Renal pelvis (tissue), 4 donors: Measurements from ENCODE around the gene SARNP. TPM values are rescaled to one million over a fixed set of nuclear protein-coding genes. Genes with fewer than 3 reads are reported as not detected.

ENCODE experiments used
- DNase-seq: peaks from one replicate; pipeline ENCODE4 v3.0.0-alpha.2; 2013
- polyA plus RNA-seq, 3 donors: library from polyadenylated mRNA; unstranded; fragments of 120-200 nt; gene quantifications; one replicate each; pipeline ENCODE4 v1.2.1, GENCODE V29; 2013; ENCODE audit not compliant: insufficient read length in 3 of 3

SARNP gene
- polyA plus RNA-seq, 3 donors: 105 to 132 (median 112) TPM

DNA sequence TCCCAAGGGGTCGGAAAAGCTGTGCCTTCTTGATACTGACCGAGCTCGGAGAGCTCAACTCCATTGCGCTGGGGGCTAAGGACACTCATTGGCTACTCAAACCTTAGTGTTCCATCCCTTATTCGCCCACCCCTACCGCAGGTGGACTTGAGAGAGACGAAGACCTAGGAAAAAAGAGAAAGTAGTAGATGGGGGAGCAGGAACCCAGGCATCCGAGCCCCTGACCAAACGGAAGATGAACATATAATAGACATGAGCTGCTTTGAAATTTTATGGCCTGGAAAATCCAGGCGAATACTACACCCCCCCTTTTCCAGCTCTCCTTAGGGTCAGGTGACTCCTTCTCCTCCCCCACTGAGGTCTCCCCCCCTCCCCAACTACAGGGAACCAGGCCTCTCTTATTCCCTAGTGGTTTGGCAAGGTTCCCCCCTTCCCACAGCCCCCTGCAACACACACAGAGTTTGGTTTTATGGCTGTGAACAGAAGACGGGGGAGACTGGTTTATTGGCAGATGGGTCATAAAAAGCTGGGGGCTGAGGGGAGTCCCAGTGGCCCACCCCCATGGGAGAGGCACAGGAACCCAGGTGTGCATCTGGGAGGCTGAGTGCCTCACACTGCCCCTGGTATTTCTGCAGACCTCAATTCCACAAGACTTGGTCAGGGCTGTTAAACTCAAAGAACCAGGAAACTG, 73.0 kb downstream of the SARNP start:
- DNase-seq: no peak

DNA sequence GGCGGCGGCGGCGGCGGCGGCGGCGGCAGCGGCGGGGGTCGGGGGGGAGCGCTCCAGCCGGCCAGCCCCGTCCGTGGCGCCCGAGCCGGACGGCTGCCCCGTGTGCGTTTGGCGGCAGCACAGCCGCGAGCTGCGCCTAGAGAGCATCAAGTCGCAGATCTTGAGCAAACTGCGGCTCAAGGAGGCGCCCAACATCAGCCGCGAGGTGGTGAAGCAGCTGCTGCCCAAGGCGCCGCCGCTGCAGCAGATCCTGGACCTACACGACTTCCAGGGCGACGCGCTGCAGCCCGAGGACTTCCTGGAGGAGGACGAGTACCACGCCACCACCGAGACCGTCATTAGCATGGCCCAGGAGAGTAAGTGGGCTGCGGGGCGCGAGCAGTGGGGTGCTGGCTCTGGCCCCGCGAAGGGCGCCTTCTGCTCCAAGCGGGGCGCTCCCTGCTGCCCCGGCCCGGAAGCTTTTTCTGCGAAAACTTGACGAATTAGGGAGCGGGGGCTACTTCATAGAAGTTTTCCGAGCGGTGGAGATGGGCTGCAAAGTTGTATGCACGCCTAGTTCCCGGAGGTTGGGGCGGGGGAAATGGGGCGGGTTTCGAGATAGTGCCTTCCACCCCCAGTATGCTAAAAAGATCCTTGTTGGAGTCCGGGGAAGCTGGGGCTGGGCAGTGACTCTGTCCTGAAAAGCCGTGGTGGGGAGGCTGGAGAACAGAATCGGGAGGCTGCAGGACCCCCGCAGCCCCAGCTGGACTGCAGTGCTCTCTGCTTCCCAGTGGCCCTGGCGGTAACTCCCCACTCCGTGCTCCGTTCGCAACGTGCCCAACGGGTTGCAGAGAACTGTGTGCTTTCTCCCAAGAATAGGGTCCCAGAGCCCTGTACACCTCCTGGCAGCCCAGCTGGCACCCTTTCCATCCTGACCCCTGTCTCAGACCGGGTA, 73.9 kb downstream of the SARNP start:
- no peak for DNase-seq

DNA sequence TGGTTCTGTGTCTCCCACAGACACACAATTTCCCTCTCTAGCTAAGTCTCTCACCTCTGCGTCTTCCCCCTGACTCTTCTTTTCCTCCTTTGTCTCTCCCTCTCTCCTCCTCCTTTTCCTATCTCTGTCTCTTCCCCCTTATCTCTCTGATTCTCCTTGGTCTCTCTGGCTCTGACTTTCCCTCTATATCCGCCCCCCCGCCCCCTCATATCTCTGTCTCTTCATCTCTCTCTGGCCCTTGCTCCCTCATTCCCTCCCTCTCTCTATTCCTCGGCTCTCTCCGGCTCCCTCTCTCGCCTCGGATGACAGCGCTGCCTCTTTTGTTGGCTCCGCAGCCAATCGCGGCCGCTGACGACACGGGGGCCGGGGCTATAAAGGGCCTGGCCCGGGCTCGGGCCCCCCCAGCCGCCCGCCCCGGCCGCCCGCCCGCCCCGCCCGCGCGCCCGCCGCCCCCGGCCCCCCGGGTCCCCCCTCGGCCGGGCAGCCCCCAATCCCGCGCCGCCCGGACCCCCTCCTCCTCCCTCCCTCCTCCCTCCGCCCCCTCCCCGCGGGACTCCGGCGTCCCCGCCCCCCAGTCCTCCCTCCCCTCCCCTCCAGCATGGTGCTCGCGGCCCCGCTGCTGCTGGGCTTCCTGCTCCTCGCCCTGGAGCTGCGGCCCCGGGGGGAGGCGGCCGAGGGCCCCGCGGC, 74.7 kb downstream of the SARNP start, which contains the start of gene GDF11:
Gene GDF11, plus strand, starts transcription at position 404 of the 687 bp plus-strand sequence. Its CDS starts 195 bp downstream, at position 599.
- peak; percentile 87 for DNase-seq

DNA sequence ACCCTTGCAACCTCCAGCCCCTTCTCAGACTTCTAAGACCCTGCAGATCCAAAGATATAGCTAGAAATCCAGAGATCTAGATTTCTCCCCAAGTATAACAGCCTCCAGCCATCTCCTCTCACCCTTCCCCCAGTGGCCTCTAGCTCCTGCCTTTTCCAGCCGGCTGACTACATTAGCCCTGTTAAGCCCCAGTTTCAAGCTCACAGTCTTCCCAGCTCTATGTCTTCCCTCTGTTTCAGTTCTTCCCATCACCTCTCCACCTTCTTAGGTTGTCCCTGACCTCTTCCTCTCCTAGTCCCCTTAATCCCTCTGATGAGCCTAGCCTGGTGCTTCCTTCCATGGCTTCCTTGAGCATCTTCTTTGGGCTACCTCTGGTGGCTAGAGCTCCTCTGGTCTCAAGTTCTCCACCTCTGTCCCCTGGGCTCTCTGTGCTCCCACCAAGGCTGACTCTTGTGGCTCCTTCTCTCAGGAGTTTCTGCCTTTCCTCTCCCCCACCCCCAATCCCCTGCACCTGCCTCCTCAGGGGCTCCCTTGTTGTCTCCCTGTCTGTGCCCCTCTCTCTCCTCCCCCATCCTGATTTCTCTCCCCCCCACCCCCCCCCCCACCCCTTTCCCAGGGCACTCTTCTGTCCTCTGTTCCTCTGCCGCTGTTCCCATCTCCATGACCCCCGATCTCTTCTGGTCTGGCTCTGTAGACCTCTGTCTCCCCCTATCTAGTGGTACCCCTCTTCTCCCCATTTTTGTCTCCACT, 75.4 kb downstream of the SARNP start:
- DNase-seq: no peak

DNA sequence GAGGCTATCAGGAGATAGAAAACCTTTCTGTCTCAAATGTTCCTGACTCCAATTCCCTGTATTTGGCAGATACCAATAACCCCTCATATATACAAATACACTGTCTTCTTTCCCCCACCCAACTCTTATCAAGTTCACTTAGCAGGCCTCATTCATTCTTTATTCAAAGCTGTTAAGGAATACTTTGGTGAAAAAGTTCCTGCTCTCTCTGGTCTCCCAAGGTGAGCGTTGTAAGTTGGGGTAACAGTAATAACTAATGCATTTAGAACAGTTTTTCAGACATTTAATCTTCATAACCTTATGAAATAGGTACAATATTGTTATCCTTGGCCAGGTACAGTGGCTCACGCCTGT, 78.5 kb downstream of the SARNP start:
- no peak for DNase-seq

DNA sequence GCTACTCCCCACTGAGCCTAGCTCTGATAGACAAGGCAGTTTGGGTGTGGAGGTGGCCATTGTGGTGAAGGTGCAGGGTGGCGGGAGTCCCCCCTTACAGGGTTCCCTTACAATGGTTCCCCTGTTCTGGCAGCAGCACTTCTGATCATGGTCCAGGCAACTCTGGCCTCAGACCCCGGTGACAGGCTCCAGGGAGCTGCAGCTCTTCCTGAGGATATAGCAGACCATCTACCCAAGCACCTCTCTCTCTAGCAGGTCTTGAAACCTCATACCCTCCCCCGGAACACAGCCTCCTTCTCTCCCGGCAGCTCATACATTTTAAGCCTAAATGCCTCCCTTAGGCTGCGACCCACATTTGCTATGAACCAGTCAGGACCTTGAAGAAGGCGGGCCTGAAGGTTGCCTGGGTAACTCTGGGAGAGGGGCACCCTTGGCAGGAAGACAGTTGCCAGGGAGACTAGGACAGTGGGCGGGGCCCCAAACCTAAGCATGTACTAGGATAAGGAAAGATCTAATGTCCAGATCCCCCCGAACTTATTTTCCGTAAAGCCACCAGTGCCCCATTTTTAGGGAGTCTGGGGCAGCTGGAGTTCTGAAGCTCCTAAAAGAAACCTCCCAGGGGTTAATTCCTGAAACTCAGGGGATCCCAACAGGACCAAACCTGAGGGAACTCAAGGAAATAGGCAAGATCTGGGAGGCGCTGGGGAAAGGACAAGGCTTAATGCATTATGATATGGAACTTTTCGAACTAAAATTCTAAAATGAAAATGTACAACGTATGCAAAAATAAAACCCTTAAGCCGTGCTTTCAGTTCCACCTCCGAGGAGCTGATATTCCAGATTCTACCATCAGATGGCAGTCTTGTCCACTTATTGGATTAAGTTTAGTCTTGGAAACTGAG, 79.2 kb downstream of the SARNP start:
- DNase-seq: peak; percentile 92

DNA sequence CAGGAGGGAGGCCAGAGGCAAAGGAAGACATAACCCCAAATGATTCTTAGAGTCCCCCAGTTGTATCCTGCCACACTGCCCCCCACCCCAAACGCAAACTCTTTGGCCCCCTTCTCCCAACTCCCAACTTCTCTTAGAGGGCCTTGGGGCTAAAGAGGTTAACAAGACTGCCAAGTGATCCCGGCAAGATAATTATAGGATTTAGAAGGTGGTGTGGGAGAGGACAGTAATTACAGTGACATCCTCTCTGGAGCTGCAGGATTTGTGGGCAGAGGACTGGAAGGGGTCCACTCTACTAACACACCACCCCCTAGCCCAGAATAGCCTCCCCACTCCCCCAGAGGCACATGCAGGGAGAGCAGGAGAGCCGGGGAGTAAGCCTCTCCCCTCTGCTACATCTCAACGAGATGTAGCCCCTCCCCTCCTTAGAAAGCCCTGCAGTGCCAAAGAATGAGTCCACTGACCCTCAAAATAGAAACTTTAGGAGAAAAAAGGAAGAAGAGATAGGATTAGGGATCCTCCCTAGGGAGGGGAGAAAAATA, 79.9 kb downstream of the SARNP start:
- no peak for DNase-seq

DNA sequence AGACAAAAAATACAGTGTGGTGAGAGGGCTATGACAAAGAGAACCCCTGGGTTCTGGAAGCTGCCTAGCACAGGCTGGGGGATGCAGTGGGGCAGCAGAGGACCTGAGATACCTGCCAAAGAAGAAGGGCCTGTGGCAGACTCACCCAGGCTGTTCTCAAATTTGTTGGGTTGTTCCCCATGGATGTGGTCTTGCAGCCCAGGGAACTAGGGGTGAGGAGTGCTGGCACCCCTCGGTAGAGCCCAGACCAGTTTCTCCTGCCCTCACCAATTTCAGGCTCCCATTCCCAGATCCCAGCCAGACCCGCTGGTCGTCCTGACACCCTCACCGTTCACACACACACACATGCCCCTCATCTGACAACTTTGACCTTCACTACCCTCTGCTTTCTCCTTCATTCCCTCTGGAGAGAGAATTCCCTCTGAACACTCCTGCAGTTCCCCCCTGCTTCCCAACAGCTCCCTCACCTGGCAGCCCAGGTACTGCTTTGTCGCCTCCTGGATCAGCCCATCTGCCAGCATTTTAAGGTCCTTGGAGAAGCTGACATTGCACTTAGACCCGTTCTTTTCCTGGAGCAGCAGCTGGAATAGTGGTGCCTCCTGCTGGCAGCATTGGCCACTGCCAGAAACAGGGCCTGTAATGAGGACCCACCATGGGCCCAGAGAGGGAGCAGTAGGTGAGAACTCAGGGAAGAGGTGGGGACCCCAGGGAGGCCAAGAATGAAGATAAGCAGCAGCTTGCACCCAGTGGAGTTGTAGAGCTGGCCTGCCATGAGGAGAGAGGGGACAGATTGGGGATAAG, 80.5 kb downstream of the SARNP start:
- DNase-seq: no peak

DNA sequence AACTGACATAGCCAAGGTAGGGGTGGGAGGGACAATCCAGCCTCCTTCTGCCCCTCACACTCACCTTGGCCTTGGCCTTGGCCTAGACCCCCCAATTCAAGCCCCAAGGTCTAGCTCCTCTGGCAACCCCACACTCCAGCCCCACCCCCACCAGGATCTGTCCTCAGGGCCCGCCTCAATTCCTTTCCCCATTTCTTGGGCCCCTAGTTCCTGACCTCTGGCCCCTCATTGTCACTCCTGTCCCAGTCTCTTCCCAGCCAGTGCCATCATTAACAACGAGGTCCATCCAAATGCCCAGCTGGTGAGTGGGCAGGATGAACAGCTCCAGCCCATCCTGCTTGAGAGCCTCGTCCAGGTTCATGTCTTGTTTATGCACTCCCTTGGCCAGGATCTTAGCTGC, 81.4 kb downstream of the SARNP start:
- no peak for DNase-seq

DNA sequence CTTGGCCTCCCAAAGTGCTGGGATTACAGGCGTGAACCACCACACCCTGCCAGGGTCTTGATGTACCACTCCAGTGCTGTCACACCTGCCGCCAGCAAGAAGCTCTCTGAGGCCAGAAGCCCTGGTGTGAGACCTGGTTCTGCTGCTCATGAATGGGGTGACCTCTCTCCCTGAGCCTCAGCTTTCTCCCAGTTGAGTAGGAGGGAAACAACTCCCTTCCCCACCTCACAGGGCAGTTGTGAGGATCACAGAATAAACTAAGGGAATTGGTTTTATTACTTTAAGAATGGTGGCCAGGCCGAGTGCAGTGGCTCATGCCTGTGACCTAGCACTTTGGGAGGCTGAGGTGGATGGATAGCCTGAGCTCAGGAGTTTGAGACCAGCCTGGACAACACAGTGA, 82.9 kb downstream of the SARNP start:
- no peak for DNase-seq

DNA sequence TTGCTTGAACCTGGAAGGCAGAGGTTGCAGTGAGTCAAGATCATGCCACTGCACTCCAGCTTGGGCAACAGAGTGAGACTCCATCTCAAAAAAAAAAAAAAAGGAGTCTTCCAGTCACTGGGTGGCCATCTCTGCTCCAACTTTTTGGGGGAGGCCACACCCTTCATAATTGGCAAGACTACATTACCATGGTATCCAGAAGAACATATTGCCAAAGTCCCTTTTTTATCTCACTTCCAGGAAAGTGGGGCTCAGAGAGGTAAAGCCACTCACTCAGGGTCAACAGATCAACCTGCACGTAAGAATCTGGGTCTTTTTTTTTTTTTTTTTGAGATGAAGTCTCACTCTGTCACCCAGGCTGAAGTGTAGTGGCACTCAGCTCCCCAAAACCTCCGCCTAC, 83.7 kb downstream of the SARNP start:
- DNase-seq: no peak

DNA sequence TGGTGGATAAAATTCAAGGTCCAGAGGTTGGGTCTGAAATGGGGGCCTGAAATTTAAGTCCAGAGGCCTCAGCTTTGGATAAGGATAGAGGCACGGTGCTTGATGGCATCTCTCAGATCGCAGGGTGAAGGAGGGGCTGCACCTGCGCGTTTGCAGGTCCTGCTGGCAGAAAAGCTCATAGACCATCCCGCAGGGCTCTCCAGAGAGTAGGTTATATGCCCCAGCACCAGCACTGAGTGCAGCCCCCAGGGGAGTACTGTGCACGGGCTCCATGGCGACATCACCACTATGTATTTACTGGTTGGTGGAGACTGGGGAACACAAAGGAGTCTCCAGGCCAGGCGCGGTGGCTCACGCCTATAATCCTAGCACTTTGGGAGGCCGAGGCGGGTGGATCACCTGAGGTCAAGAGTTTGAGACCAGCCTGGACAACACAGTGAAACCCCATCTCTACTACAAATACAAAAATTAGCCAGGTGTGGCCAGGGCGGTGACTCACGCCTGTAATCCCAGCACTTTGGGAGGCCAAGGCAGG, 84.4 kb downstream of the SARNP start:
- no peak for DNase-seq

DNA sequence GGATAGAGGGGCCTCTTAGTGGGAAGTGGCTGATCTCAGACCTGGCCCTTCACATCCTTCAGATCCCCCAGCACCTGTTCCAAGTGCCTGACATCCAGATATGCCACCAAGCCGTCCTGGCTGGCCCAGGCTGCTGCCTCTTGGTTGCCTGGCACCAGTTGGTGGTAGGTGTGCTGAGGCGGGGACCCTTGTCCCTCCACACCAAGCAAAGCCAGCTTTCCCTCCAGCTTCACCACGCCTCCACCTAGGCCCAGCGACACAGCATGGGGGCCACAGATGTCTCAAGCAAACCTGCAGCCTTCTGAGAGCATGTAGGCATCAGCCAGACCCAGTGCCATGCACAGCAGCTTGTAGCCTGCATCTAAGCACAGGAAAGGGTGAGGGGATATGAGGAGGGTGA, 85.2 kb downstream of the SARNP start:
- no peak for DNase-seq

DNA sequence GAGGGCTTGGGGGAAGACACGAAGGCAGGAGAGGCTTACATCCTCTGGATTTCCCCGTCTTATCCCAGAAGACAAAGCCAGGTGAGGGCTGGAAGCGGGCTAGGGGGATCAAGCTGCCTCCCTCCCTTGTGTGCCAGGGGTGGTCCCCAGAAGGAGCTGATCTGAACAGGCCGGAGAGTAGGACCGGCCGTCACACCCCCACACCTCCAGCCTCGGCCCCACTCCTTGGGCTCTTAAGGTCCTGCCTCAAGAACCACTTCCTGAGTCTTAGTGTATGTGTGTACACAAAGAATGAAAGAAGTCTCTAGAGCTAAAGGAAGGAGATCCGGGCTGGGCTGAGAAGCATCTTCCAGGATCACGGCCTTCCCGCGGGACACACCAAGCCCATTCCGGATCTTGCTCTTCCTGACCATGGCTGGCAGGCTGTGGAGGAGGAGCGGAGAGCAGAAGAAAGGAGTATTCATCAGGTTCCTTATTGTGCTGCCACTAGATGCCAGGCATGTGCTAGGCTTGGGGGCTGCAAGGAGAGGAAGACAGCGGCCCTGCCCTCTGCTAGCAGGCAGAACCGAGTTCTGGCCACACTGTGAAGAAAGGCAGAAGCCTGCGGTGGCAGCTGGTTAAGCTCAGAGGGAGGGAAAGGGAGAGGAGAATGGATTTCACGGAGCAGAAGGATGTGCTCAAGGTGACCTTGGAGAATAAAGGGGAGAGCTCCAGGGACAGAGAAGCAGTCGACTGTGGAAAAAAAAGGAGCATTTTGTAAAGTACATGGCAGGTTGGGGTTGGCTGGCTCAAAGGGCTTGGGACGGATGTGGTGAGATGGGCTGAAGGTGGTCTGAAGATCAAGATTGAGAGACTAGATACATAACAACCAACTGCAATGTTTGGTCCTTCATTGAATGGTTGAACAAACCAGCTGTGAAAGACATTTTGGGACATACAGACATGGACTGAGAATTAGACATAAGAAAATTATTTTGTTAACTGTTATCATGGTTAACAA, 87.4 kb downstream of the SARNP start:
- DNase-seq: no peak

DNA sequence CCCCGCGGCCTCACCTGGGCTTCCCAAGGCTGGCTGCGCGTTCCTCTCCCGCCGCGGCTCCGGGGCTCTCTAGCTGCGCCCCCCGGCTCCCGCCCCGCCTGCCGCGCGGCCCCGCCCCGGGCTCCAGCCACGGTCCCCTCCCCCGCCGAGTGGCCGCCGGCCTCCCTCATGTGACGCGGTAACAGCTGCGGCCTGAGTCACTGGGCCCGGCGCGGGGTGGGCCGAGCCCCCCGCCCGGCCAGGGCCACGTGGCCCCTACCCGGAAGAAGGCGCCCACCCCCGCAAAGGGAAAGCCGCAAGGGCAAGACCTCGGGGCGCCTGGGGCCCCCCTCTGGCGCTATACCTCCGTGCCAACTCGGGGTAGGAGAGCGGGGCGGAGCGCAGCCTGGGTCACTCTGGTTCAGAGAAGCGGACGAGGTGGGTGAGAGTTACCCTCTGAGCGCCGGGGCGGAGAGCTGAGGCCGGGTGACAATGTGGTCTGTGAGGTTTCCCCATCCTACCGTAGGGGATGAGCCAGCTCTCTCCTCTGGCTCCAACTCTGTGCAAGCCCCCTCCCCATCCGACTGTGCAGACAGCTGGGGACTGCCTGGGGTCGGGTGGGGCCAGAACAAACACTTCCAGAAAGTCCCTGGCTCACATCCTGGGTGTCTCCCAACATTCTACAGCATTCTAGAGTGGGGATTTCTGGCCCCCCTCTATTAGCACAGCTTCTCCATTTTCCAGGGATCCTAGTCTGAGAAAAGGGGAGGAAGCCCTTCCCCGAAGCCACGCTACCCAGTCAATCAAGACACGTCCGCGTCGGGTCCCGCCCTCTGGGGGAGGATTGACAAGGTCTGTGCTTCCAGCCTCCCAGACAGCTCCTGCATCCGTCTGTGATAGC, 88.3 kb downstream of the SARNP start, which contains the start of gene CD63:
Gene CD63, minus strand, starts transcription at position 71 of the 880 bp plus-strand sequence. CDS start 668 bp downstream, outside the sequence.
- peak; percentile 92 for DNase-seq

DNA sequence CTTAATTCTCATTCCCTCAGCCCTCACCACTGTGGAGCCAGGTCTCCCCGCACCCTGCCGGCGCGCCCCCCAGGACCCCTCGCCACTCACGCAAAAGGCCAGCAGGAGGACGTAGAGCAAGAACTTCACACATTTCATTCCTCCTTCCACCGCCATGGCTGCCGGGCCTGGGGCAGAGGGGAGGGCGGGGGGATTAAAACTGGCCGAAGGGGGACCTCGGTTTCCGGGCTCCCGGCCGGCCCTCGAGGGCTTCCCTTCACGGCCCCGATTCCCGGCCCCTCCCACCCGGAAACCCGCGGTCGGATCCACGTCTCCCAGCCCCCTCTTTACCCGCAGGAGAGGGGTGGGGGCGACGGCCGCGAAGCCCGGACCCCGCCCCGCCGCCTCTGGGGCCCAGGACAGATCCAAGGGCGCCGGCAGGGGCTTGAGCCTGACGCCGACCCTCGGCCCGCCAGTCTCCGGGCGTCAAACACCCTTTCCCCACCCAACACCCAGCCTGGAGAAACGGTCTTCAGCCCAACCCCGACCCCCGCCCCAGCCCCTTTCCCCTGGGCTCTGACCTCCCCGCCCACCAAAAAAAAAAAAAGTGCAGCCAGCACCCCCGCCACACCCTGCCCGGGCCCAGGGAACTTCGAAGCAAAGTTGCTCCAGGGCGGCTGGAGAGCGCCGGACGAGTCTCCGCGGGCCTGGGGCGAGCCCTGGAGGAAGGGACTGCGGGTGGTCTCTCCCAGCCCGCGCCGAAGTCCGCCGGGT, 89.2 kb downstream of the SARNP start:
- DNase-seq: no peak
